ENCODE measurements around the gene ARMCX6. TPM values are rescaled to one million over a fixed set of nuclear protein-coding genes. Genes with fewer than 3 reads are reported as not detected.

Gene ARMCX6
- polyA plus RNA-seq (43.5 to 60.8 TPM (median 56.1 TPM) in 3 replicates), polyA minus RNA-seq (4.6 to 12.5 TPM (median 10.4 TPM) in 3 replicates)
- 28.6 TPM for polyA plus RNA-seq (2011; ENCODE audit: low read depth)
- polyA plus RNA-seq (2011; cell fraction: cytosol; rRNA removed), result 48.5 and 75.8 TPM in 2 replicates
- polyA plus RNA-seq (2011; cell fraction: nucleus; rRNA removed), result 45.9 and 60.5 TPM in 2 replicates
- 30.0 and 35.5 TPM in 2 replicates for polyA plus RNA-seq (2012; ENCODE audit: low replicate concordance)
- 2.1 TPM for polyA minus RNA-seq (2011; cell fraction: cytosol; rRNA and poly(A)+ RNA removed)
- polyA minus RNA-seq (2011; cell fraction: nucleus; rRNA and poly(A)+ RNA removed), result 7.1 and 11.0 TPM in 2 replicates

DNA sequence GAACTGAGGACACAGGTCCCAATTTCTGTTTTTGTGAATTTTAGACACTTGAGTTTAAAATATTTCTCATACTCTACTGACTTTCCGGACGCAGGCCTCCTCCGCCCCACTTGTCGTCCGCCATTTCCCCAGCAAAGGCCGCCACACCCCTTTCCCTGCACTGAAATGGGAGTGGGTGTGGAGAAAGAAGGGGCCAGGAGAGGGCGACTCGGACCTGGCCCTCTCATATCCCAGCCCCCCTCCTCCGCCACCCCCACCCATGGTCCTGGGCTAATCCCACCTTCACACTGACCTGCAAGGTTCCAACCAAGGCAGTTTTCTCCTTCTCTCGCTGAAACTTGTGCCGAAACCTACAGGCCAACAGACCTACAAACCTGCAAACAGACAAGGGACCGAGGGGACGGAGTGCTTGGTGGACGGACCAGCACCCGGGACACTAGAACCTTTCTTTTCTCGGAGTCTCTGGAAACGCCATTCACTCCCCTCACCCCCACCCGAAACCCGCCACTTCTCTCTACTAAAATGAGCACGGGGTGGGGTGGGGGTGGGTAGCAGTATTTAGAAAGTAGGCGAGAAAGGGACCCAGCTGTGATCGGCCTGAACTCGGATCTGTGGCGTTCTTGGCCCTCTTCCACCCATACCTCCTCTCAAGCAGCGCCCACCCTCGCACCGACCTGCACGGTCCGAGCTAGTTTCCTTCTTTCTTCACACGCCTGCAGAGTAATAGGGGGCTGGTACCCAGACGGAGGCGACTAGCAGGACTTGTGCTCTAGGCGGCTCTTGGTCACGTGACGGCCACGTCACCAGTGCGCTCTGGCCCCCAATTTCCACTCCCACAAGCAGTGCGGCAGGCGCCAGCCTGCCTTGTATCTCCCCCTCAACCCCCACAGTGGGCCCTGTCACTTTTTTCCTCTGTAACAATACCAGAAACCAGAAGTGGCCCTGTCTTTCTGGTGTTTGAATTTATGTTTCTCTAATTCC is at the start of gene ARMCX6:
TSS of gene ARMCX6 (minus strand) at position 790 of the 981 bp plus-strand sequence. CDS start 1,380 bp downstream, outside the sequence.
- peak within 1 kb of the TSS; percentile 44 for H3K27ac ChIP-seq (ENCODE audit: control insufficient read depth, insufficient read depth, low read length)
- dilution Hi-C loops (cut with MboI; ENCODE audit: extremely low pct_ligation_motif_present, low sequenced_read_pairs), result no loop called here
- no peak for FAIRE-seq

DNA sequence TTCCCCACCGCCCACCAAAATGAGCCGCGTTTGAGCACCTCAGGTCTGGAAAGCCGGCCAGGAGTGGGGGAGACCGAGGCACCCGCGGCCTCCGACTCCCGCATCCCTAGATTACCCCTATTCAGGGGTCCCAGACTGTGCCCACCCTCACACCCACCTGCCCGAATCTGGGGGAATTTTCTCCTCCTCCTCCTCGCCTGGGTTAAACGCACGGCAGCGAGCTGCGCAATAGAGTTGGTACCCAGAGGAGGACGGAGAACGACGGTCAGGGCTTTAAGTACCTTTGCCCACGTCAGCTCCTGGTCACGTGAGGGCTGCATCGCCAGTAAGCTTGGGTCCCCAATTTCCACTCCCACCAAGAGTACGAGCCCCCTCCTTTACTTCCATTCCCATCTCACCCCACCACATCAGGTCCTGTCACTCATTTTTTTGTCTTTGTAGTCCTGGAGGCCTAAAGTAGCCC is 41.8 kb upstream of the ARMCX6 start, which contains the start of gene ARMCX2:
TSS of gene ARMCX2 (minus strand) at position 250 of the 463 bp plus-strand sequence. CDS start 2,262 bp downstream, outside the sequence.
- Histone ChIP-seq H3K27me3 (ENCODE audit: control insufficient read depth, extremely low read depth, insufficient read depth, low read length) (peaks cover 6% of the 10 kb centered on the region), H2AFZ (ENCODE audit: control insufficient read depth, low read length) (peak within 1 kb of the TSS; percentile 80), H3K79me2 (ENCODE audit: control insufficient read depth, insufficient read depth, low read length) (no peaks in the 10 kb centered on the region), H3K9ac (ENCODE audit: control insufficient read depth, extremely low read depth, insufficient read depth, low read length) (peak within 1 kb of the TSS; percentile 58), H3K4me3 (ENCODE audit: control insufficient read depth in 2 of 3, extremely low read depth in 1 of 3, insufficient read depth in 2 of 3, low read depth in 1 of 3, low read length in 3 of 3) (peak within 1 kb of the TSS; percentile 50 to 70 (median 58)), H3K36me3 (ENCODE audit: control insufficient read depth in 2 of 2, extremely low read depth in 1 of 2, insufficient read depth in 2 of 2, low read length in 2 of 2) (no peaks in the 10 kb centered on the region), H3K4me2 (ENCODE audit: control insufficient read depth, extremely low read depth, insufficient read depth, low read depth, low read length) (peak within 1 kb of the TSS; percentile 64), H3K27ac (ENCODE audit: control insufficient read depth, insufficient read depth, low read length) (no peak within 1 kb of the TSS), H3K9me3 (ENCODE audit: control insufficient read depth, low read depth, low read length) (no peaks in the 10 kb centered on the region), H3K4me1 (ENCODE audit: control insufficient read depth, extremely low read depth, insufficient read depth, low read length) (no peaks in the 10 kb centered on the region), H4K20me1 (ENCODE audit: control insufficient read depth, extremely low read depth, insufficient read depth, low read length) (no peaks in the 10 kb centered on the region), H3K9me1 (ENCODE audit: control insufficient read depth, extremely low read depth, insufficient read depth, low read length) (no peaks in the 10 kb centered on the region)
- TF ChIP-seq, protein P1, sequence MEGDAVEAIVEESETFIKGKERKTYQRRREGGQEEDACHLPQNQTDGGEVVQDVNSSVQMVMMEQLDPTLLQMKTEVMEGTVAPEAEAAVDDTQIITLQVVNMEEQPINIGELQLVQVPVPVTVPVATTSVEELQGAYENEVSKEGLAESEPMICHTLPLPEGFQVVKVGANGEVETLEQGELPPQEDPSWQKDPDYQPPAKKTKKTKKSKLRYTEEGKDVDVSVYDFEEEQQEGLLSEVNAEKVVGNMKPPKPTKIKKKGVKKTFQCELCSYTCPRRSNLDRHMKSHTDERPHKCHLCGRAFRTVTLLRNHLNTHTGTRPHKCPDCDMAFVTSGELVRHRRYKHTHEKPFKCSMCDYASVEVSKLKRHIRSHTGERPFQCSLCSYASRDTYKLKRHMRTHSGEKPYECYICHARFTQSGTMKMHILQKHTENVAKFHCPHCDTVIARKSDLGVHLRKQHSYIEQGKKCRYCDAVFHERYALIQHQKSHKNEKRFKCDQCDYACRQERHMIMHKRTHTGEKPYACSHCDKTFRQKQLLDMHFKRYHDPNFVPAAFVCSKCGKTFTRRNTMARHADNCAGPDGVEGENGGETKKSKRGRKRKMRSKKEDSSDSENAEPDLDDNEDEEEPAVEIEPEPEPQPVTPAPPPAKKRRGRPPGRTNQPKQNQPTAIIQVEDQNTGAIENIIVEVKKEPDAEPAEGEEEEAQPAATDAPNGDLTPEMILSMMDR (optimal IDR thresholded peaks at IDR 0.05 in 1 of 3, IDR thresholded peaks at IDR 0.05 in 1 of 3, conservative IDR thresholded peaks at IDR 0.05 in 1 of 3; ENCODE audit: extremely low read depth in 1 of 3, insufficient read depth in 2 of 3, low read length in 3 of 3), result no peak
- TF ChIP-seq EZH2 (IDR thresholded peaks at IDR 0.05; ENCODE audit: low read length), result no peak
- dilution Hi-C loops (cut with MboI; ENCODE audit: extremely low pct_ligation_motif_present, low sequenced_read_pairs), result no loop called here
- no peak for DNase-seq (ENCODE audit: low read depth, low spot score)
- FAIRE-seq, result no peak

More for the DNA sequence above, at the start of gene ARMCX6:
- DNase-seq (ENCODE audit: low read depth, low spot score), result no peak
- peak within 1 kb of the TSS; percentile 84 for H2AFZ ChIP-seq (ENCODE audit: control insufficient read depth, low read length)
- no peaks in the 10 kb centered on the region for H3K79me2 ChIP-seq (ENCODE audit: control insufficient read depth, insufficient read depth, low read length)
- H3K9me3 ChIP-seq (ENCODE audit: control insufficient read depth, low read depth, low read length), result no peaks in the 10 kb centered on the region
- H3K4me2 ChIP-seq (ENCODE audit: control insufficient read depth, extremely low read depth, insufficient read depth, low read depth, low read length), result peak within 1 kb of the TSS; percentile 43
- H4K20me1 ChIP-seq (ENCODE audit: control insufficient read depth, extremely low read depth, insufficient read depth, low read length), result no peaks in the 10 kb centered on the region
- H3K9me1 ChIP-seq (ENCODE audit: control insufficient read depth, extremely low read depth, insufficient read depth, low read length), result no peaks in the 10 kb centered on the region
- peak within 1 kb of the TSS; percentile 71 for H3K9ac ChIP-seq (ENCODE audit: control insufficient read depth, extremely low read depth, insufficient read depth, low read length)
- no peak for TF ChIP-seq EZH2 (IDR thresholded peaks at IDR 0.05; ENCODE audit: low read length)
- TF ChIP-seq, protein P1 (optimal IDR thresholded peaks at IDR 0.05 in 1 of 3, IDR thresholded peaks at IDR 0.05 in 1 of 3, conservative IDR thresholded peaks at IDR 0.05 in 1 of 3; ENCODE audit: extremely low read depth in 1 of 3, insufficient read depth in 2 of 3, low read length in 3 of 3), result peak in 2 of 3 experiments; percentile 19 to 44
- no peaks in the 10 kb centered on the region for H3K27me3 ChIP-seq (ENCODE audit: control insufficient read depth, extremely low read depth, insufficient read depth, low read length)
- no peaks in the 10 kb centered on the region for H3K4me1 ChIP-seq (ENCODE audit: control insufficient read depth, extremely low read depth, insufficient read depth, low read length)
- H3K36me3 ChIP-seq (ENCODE audit: control insufficient read depth in 2 of 2, extremely low read depth in 1 of 2, insufficient read depth in 2 of 2, low read length in 2 of 2), result no peaks in the 10 kb centered on the region
- peak within 1 kb of the TSS; percentile 44 to 74 (median 57) for H3K4me3 ChIP-seq (ENCODE audit: control insufficient read depth in 2 of 3, extremely low read depth in 1 of 3, insufficient read depth in 2 of 3, low read depth in 1 of 3, low read length in 3 of 3)
